Activated CD8-positive, alpha-beta memory T cell treated with anti-CD3 and anti-CD28 coated beads for 4 hours (primary cell): Measurements from ENCODE around the gene NARS2.

Experiments used
- DNase-seq, 2 donors: peaks; one replicate each; pipeline ENCODE4 v3.0.0-alpha.2; 2020; ENCODE audit warnings: low read depth in 2 of 2

Gene NARS2

DNA sequence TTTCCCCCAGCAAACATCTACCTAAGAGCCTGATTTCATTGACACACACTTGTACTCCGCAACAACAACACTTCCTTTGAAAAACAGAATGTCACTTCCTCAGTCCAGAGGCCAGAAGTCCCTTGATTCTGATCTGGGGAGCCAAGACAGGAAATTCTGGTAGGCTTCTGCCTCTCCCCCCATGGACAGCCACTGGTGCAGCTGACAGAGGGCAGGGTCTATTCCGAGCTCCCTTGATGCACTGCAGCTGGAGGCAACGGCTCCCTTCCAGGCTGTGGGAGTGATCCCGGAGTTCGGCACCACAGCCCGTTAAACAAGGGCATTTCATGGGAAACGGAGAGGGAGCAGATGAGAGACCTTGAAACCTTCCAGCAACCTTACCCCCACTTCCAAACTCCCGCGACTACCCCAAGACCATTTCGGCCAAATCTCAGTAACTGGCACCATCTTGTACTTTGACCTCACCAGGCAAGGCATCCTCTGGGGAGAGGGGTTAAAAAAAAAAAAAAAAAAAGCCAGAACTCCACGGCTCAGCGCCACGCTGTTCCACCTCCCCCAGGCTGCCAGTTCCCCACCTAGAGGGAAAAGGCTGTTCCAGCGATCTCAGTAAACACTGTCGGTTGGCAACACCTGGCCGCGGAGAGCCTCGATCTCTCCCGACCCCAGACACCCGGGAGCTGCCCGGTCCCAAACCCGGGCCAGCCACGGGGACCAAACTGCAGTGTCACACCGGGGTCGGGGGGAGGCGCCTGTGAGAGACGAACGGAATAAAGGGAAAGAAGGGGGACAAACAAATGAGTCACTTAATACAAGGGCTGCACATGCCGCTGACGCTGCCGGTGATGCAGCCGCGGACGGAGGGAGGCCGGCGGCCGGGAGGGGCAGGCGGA lies 158.1 kb downstream of the NARS2 start:
- DNase-seq, result peak; percentile 50 to 62

DNA sequence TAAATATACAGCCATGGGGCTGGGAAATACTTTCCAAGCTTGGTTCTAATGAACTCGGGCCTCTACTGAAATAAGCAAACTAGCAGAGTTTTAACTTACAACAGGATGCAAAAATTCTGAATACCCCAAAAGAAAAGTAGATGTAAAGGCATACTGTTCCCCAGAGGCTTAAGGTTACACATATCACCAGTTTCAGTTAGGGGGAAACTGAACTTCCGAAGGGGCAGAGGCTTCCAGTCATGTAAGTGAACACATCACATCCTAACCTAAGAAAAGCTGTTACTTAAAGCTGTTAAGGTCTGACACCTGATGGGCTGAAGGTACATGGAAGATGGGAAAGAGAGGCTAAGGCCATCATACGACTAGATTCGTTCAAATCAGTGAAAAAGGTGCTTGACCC lies 159.3 kb downstream of the NARS2 start:
- DNase-seq, result no peak

DNA sequence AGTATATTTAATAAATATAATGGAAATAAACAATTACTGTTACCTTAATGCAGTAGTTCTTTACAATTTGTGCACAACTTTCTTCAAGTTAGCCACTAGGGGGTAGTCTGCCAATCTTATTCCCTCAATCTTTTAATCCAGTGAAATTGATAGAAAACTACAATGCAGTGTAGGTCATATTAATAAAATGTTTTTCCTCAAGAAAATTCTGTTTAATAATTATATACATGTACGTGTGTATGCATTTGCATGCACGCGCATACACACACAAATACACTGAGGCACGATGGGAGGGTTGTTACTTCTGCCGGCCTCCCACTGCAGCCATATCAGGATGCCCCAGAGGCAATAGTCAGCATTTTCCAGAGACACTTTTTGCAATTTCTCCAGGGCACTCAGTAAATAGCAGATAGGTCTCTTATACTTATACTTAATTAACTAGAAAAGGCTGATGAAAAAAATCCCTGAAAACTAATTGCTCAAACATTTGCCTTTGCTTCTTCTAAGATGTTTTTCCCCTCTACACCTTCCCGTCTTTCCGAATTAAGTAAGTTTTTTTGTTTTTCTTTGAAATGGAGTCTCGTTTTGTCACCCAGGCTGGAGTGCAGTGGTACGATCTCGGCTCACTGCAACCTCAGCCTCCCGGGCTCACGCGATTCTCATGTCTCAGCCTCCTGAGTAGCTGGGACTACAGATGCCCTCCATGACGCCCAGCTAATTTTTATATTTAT lies 160.2 kb downstream of the NARS2 start:
- no peak for DNase-seq

DNA sequence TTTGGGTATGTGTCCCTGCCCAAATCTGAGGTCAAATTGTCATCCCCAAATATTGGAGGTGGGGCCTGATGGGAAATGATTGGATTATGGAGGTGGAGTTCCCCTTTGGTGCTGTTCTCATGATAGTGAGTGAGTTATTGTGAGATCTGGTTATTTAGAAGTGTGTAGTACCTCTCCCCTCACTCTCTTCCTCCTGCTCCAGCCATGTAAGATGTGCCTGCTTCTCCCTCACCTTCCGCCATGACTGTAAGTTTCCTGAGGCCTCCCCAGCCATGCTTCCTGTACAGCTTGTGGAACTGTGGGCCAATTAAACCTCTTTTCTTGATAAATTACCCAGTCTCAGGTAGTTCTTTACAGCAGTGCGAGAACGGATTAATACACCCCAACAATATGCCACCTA lies 166.0 kb downstream of the NARS2 start:
- DNase-seq, result no peak

DNA sequence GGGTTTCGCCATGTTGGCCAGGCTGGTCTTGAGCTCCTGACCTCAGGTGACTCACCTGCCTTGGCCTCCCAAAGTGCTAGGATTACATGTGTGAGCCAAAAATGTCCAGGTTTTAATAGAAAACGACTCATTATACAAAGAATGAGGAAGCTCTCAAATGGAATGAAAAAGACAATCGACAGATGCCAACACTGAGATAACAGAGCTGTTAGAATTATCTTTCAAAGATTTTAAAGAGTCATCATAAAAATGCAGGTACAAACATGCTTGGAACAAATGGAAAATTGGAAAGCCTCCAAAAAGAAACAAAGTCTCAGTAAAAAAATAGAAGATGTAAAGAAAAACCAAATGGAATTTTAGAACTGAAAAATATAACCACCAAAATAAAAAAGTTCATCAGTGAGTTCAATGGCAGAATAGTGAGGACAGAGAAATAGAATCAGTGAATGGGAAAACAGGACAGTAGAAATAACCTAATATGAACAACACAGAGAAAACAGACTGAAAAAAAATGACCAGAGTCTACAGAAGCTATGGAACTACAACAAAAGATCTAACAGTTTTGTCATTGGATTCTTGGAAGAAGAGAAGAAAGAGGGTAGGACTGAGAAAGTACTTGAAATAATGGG lies 168.0 kb downstream of the NARS2 start:
- DNase-seq, result no peak

DNA sequence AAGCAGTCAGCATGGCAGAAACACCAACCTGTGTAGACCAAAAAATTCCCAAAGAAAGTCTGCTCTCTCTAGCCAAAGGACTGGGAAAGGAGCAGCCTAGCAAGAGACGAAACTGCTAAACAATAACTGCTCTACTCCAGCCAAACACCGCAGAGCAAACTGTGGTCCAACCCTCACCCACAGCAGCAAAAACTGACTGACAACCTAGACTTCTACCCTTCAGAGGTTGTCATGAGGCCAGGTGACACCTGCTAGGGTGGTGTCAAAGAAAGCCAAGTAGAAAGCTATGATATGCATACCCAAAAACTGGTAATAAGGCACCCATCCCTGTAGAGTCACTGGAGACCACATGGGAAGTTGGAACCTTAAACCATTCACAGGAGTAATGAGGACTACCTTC lies 168.9 kb downstream of the NARS2 start:
- DNase-seq, result no peak

DNA sequence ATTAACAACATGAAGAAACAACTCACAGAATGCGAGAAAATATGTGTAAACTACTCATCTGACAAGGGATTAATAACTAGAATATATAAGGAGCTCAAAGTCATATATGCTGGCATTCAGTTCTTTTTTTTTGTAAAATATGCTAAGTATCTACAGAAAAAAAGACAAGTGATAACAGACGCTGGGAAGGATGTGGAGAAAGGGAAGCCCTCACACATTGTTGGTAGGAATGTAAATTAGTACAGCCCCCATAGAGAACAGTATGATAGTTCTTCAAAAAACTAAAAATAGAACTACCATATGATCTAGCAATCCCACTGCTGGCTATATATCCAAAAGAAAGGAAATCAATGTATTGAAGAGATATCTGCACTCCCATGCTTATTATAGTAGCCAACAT lies 170.9 kb downstream of the NARS2 start:
- no peak for DNase-seq

DNA sequence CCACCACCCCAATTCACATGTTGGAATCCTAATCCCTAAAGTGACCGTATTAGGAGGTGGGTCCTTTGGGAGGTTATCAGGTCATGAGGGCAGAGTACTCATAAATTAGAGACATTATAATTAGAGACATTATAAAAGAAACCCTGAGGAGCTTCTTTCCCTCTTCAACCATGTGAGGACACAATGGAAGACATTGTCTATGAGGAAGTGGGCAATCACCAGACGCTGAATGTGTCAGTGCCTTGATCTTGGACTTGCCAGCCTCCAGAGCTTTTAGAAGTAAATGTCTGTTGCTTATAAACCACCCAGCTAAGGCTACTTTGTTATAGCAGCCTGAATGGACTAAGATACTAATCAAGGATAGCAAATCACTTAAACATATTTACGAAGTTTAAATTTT lies 171.8 kb downstream of the NARS2 start:
- no peak for DNase-seq

DNA sequence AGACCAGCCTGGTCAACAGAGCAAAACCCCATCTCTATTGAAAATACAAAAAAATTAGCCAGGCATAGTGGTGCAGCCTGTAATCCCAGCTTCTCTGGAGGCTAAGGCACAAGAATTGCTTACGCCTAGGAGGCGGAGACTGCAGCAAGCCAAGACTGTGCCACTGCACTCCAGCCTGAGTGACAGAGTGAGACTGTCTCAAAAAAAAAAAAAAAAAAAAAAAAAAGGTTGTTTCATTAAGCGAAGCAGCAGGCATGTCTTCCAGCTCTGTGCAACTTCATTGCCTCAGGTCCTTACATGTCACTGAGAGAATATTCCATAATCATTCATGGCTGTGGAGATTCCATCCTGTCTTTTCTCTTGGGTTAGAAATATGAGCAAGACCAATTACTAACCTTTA lies 174.0 kb downstream of the NARS2 start:
- DNase-seq, result no peak

DNA sequence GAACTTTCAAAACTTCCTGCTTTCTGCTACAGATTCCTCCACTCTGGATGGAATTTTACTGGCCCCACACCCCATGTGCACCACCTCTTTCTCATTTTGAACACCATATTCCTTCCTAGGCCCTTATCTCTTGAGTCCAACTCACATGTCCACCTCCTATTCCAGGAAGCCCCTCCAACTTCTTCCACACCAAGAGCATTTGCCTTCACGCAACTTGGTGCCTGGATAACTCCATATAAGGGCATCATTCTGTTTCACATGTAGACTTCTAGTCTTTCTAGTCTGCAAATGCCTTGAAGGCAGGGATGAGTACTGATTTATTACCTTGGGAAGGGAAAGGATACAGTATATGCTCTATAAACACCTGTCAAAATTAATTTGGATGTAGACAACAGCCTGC lies 174.5 kb downstream of the NARS2 start:
- DNase-seq, result no peak

DNA sequence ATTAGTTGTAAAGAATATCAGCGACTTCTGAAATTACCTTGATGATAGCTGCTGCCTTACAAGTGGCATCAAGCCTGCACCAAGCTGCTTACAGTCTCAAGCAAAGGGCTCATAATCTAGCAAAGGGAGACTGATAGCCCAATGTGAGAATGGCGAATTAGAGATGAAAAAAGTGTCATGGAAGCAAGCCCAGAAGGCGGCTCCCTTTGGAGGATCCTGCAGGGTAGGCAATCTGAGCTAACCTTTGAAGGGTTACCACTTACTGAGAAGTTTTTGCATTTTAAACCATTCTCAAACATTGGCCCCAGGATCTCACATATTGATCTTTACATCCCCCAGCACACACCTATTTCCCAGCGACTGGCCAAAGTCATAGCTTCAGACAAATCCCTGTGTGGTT lies 175.5 kb downstream of the NARS2 start:
- DNase-seq, result no peak

DNA sequence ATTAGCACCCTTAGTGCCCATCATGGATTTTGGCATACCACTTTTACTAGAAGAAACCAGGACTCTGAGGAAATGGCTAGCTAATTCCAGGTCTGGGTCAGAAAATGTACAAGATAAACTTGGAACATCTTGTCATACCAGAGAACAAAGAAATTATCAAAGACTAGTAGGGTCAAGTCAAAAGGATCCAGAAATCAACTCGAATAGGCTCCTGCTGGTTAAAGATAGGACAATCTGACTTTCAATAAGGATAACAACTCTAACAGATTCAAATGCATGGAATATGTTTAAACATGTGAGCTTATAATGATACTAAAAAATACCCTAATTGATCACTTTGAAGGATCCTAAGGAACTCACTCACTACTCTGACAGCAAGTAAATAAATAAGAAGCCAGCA lies 175.9 kb downstream of the NARS2 start:
- no peak for DNase-seq

DNA sequence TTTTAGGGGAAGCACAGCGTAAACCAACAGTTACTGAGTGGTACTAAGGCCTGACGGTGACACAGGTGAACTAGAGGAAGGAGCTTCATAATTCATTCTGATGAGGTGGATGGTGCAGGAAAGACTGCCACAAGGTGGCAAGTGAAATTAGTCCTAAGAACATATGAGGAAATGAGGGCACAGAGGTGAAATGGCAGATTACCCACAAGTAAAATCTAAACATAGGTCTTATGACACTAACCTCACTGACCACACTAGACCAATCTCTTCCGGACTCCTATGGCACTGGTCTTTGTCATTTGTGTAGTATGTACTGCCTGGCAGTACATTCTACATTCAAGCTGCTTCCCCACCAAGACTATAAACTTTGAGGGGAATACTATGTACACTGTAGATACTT lies 177.3 kb downstream of the NARS2 start:
- DNase-seq, result no peak

DNA sequence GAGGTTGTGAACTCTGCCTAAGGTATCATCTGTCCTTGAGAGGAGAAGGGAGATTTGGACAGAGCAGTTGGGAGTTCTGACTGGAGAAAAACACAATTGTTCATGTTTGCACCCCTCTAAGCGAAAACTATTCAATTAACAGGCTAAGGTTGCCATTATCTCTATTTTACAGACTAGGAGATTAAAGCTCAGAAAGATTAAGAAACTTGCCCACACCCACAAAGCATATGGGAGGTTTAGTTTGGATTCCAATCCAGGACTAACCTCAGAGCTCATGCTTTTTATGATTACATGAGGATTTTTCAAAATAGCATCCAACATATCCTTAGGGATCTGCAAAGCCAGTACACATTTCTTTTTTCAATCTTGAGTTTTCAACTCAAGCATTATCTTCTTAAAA lies 179.1 kb downstream of the NARS2 start:
- no peak for DNase-seq

DNA sequence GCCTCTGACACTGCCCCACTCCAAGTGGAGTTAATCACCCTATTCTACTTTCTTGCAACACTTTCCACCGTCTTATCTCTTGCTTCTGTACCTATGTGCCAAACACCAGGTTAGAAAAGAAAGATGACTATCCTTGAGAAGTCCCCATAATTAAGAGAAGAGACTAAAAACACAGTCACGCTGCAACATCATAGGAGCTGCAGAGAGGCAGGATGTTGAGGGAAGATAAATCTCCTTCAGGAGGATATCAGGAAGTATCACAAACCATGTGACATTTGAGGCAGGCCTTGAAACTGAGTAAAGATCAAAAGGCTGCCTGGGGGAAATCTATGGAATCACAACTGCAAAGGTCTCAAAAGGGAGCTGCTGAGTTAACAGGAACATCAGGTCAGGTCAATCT lies 181.8 kb downstream of the NARS2 start:
- no peak for DNase-seq

DNA sequence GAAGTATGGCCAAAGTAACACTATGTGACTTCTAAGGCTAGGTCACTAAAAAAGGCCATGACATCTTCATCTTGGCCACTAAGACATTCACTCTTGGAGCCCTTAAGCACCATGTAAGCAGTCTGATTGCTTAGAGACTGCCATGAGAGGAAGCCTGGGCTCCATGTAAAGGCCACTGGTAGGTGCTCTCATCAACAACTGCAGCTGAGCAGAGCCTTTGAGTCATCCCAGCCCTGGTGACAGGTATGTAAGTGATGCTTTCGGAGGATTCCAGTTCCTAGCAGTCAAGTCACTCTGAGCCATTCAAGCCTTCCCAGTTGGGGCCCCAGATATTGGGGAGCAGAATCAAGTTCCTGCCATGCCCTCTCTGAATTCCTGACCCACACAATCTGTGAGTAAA lies 183.2 kb downstream of the NARS2 start:
- DNase-seq, result no peak

DNA sequence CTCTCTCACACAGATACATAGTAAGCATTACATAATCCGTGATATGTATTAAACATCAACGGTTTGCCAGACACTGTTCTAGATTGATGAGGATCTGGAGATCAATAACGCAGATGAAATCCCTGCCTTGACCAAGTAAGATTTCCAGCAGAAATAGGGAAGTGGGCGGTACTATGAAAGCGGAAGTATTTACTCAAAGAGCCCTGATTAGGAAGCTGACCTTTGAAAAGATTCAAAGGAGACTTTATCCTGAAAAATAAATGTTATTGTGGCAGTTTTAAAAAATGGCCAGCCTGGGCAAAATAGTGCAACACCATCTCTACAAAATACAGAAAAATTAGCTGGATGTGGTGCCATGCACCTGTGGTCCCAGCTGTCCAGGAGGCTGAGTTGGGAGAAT lies 183.9 kb downstream of the NARS2 start:
- no peak for DNase-seq

DNA sequence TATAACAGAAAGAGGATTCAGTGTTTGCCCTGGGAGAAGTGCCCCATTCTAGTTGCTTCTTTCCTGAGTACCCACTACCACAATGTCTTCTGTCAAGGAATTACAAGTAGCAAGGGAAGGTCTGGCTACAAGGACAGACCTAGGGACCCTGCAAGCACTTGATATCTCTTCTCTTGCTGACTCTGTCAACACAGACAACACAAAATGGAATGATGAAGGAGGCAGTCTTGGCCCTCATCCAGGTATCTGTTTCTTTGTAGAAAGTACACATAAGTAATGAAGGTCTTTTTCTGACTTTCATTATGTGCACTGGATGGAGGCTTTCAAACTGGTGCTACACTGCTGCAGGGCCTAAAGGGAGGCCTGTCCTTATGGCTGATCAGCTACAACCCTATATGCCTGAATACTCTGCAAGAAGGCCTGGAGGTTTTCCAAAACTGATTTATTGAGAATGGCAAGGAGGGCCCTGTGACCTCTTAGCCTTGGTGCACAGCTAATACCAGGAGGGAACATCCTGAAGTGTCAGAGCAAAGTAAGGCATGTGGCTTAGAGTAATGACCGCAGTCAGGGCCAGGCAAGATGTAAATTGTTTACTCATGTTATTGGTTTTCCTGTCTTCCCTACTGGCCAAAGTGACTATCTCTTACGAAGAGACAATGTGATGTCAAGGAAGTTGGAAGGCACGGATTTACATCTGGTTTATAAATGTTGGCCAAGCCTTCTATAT lies 188.3 kb downstream of the NARS2 start:
- DNase-seq, result no peak
